ELR (cell line): ENCODE results near the gene SH2D6.
"Not testable (repeated sequence)": the region's sequence is repeated elsewhere in the genome, so short reads cannot be mapped to it uniquely, and the experiment has no call there.

Experiments used
- DNase-seq: peaks from one replicate; pipeline ENCODE4 v3.0.0-alpha.2; 2015; ENCODE audit warnings: low read depth

SH2D6 gene

GRCh38 chr2:85398426-85399182 lies 19.9 kb upstream of the SH2D6 start:
- DNase-seq = no peak

- DNase-seq = no peak
These were observed 19.4 kb upstream of the SH2D6 start for GRCh38 chr2:85399183-85399455.

- no peak for DNase-seq
These were observed 18.5 kb upstream of the SH2D6 start for GRCh38 chr2:85400023-85400422.

DNA sequence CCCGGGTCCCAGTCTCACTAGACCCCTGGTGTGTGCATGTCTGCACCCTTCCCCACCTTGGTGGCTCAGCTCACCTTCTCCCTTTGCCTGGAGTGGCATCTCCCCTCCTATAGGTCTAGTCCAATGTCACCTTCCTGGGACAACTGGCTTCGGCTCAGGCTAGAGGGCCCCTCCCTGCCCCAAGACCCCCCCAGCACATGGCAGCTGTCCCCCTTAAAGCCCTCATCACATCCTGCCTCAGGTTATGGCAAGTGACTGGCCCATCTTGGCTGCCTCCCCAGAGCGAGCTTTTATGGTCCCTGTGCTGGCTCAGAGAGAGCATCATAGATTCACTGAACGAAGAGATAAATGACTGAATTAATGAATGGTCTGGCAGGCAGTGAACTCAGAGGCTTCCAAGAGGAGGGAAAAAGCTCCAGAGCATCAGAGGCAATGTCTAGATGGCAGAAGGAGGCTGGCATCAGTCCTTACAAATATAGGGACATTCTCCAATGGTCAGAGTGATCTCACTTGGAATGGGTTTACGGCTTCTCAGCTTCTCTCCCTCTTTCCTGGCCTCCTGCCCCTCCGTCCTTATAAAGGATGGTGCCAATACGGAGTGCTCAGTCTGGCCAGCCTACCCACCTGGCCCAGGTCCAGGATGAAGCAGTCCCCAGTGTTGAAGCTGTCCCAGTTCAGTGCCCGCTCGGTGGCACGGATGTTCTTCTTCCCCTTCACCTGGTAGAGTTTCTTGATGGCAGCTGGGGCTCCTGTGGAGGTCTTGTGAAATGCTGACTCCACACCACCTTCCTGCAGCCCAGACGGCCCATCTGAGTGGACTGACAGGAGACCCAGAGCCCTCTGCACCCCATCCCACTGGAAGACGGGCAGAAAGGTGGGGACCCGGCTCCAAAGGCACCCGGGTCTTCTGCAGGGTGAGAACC lies 17.7 kb upstream of the SH2D6 start:
- DNase-seq = no peak

- no peak for DNase-seq
These were observed 17.1 kb upstream of the SH2D6 start for GRCh38 chr2:85401464-85401805.

- no peak for DNase-seq
These were observed 16.7 kb upstream of the SH2D6 start for GRCh38 chr2:85401844-85402243.

GRCh38 chr2:85405201-85406059 lies 13.1 kb upstream of the SH2D6 start:
- peak; percentile 82 for DNase-seq

- DNase-seq = no peak
These were observed 8.5 kb upstream of the SH2D6 start, which contains the start of gene CAPG for GRCh38 chr2:85409845-85410583. Gene CAPG, minus strand, starts transcription at chr2:85410366. Its CDS starts 8,221 bp downstream, at chr2:85402145.

- no peak for DNase-seq
These were observed 7.7 kb upstream of the SH2D6 start for GRCh38 chr2:85410584-85411404.

DNA sequence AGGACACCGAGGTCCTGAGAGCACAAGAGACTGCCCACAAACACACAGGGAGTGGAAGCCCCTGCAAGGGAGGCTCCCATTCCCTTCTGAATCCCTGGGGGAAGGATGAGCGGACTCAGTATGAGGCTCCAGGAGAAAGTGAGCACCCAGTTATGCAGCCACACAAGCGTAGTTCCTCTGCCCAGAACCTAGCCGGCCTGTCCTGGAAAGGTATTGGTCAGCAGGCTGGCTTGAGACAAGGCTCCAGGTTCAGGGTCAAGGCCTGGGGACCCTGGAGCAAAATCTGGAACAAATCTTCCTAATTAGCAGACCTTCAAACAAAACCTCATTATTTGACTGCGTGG lies 7.1 kb upstream of the SH2D6 start:
- DNase-seq = no peak

DNA sequence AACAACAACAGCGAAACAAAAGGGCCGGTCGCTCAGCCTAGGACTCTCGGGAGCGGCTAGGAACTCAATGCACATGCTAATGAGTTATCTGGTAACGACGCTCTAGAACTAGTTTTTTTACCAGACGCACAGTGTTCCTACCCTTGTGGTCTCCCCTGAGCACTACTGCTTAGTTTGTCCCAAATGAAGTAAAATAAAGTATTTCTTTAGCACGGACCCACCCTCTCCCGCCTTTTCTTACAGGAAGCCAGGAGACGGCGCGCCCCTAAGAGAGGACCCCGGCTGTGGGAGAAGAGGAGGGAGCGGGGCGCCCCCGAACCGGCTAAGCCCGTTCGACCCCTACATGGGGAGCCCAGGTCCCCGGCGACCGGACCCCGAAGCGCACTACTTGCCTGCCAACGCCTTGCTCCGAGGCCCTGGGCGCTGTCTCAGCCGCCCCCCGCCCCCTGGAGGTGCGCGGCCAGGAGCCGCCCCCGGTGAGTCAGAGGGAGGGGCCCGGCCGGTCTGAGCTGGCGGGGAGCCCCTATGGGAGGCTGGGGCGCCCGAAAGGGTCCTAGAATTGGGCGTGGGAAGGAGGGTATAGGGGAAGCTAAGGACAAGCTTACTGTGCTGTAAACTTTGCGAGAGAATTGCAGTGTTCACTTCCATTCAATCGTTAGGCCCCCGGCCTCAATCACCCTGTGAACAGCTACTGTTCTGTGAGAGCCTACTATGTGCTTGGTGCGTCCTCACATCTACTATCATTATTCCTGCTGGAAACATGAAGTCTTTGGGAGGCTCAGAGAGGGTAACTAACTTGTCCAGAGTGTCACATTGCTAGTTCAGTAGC lies 4.7 kb upstream of the SH2D6 start:
- peak; percentile 76 for DNase-seq

GRCh38 chr2:85414421-85414759 lies 4.1 kb upstream of the SH2D6 start:
- not testable (repeated sequence) for DNase-seq

- DNase-seq = no peak
These were observed 3.6 kb upstream of the SH2D6 start for GRCh38 chr2:85414761-85415553.

DNA sequence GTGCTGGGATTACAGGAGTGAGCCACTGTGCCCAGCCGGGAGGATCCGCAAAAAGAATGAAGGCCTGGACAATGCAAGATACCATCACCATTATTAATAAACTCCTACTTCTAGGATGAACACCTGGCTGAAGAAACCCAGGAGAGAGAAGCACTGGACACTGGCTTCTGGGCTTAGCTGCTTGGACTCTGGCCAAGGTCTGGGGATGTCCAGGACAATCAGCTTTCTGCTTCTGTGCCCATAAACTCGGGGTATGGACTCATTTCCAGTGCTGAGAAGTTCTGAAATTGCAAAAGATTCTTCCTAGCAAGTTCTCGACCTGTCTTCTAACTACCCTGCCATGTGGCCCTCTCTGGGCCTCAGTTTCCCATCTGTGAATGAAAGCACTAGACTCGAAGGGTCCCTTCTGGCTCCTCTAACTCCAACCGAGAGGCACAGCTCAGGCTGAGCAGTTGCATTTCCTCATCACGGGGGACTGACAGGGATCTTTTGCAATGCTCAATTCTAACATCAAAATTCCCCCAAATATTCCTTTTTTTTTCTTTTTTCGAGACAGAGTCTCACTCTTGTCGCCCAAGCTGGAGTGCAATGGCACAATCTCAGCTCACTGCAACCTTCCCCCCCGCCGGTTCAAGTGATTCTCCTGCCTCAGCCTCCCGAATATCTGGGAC lies 2.4 kb upstream of the SH2D6 start:
- no peak for DNase-seq

- DNase-seq = no peak
These were observed 628 bp downstream of the SH2D6 start for GRCh38 chr2:85419009-85419675.

GRCh38 chr2:85420536-85421259 lies 2.2 kb downstream of the SH2D6 start:
- DNase-seq = peak; percentile 81

DNA sequence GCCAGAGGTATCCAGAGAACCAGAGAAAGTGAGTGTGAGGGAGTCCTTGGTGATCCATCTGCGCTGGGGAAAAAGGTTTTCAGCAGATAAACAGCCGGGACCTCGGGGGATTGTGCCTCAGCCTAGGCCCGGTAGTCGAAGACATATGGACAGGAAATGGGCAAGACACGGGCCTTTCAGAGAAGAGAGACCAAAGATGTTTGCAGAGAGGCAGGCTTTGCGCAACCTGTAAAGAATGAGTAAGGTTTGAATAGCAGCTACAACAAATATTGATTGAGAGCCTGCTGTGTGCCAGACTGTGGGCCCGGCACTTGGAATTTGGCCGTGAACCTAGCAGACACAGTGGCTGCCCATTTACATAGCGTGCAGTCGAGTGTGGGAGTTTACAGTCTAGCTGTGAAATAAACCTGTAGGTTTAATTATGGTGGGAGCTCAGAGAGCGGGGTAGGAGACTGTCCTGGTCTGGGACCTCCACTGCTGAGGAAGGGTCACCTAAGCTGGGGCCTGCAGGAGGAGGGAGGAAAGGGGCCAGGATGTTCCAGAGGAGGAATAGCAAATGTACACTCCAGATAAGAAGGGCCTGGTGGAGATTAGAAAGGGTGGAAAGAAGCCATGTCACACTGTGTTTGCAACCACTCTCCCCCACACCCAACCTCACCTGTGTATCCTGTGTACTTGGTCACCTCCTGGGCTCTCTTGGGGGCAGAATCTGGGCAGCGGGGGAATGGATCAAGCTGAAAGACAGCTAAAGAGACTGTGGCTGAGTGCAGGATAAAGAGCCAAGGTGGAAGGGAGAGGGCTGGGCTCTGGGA lies 3.0 kb downstream of the SH2D6 start:
- DNase-seq = peak; percentile 71
